SU-DHL-6 (cell line): ENCODE results near the gene NINJ2.

Source experiments
- CTCF ChIP-seq: fragments of 200-600 bp; sonication (generic); IDR thresholded peaks from one replicate; pipeline ENCODE4 v1.5.1; 2017; ENCODE audit warnings: antibody characterized with exemption, mild to moderate bottlenecking, low read length, moderate library complexity; ENCODE audit not compliant: insufficient read depth, poor library complexity, severe bottlenecking
- EZH2phosphoT487 ChIP-seq: fragments of 200-600 bp; sonication (generic), shearing (Covaris generic); conservative IDR thresholded peaks from 2 replicates; pipeline ENCODE4 v1.6.1; 2018; ENCODE audit warnings: mild to moderate bottlenecking, antibody characterized with exemption, low read length, moderate library complexity, mixed read lengths

DNA sequence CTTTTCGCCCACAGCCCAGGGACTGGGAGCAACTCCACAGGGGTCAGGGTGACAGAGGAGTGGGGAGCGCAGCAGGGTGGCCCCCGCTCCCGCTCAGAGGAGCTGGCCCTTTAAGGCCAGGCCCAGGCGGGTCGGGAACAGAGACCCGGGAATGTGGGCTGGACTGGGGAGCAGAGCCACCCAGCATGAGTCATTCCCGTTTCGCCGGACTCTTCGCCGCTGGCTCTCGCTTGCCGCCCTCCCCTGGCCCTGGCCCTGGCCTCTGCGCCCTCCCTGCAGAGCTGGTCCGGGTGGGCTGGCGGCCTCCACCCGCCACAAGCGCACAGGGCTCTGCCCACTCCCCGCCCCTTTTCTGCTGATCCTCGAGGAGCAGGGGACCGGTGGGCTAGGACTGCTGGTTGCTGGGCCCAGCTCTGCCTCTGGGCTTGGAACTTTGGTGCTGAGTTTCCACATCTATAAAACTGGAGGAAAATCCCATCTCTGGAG, 92.8 kb downstream of the NINJ2 start:
- TF ChIP-seq CTCF (no peak), EZH2phosphoT487 (no peak)
